Measurements from ENCODE around the gene TMEM43. TPM values are rescaled to one million over a fixed set of nuclear protein-coding genes. Genes with fewer than 3 reads are reported as not detected.

Gene TMEM43
- total and polyA plus RNA-seq, 2 of the 8 experiments (the other 6 are each of a cell fraction or from before 2014, with no cell fraction given): 27.0 to 33.7 TPM

DNA sequence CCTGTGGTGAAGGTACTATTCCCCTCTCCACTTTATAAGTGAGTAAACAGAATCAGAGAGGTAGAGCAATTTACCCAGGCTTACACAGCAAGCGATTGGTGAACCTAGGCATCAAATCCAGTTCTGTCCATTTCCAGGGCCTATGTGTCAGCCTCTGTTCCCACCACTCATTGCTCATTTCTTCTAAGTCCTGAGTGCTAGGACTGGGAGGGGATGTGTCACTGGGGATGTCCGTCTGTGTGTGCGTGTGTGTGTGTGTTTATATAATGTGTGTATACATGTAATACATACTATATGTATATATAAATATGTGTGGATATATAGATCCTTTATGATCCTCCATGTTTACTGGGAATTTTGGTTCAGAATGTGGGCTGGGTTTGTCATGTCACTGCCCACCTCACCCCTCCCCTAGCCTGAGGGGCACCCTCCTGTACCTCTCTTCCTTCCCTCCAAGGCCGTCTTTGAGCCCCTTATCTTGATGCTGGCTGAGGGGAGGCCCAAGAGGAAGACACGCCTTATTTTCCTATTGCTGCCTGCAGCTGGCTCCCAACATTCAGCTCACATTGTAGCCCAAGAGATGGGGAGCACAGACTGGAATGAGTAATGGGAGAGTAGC lies 2.1 kb downstream of the TMEM43 start:
- Histone ChIP-seq H4K20me1 (replicated peaks in 1 of 2; ENCODE audit: control insufficient read depth in 1 of 2, insufficient read depth in 2 of 2, low read length in 2 of 2) (peaks cover 2 to 15% of the 10 kb centered on the region in 2 experiments), H3K4me3 (ENCODE audit: extremely low read depth in 1 of 4, insufficient read depth in 2 of 4, low read depth in 3 of 4, low read length in 4 of 4) (no peak overlapping the region)
- TF ChIP-seq RBBP5 (IDR thresholded peaks at IDR 0.05; ENCODE audit: borderline replicate concordance, low read depth, low read length): no peak
- TF ChIP-seq EGR1 (IDR thresholded peaks at IDR 0.05; ENCODE audit: borderline replicate concordance, low read depth, low read length): no peak
- TF ChIP-seq, protein P1, sequence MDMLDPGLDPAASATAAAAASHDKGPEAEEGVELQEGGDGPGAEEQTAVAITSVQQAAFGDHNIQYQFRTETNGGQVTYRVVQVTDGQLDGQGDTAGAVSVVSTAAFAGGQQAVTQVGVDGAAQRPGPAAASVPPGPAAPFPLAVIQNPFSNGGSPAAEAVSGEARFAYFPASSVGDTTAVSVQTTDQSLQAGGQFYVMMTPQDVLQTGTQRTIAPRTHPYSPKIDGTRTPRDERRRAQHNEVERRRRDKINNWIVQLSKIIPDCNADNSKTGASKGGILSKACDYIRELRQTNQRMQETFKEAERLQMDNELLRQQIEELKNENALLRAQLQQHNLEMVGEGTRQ (IDR thresholded peaks at IDR 0.05; ENCODE audit: low read length): no peak
- no peak for TF ChIP-seq HDAC2 (IDR thresholded peaks at IDR 0.05; ENCODE audit: borderline replicate concordance in 1 of 2, low read depth in 2 of 2, low read length in 2 of 2)
- no peak for TF ChIP-seq POLR2A (IDR thresholded peaks at IDR 0.05; ENCODE audit: control extremely low read depth in 1 of 2, low read depth in 2 of 2, low read length in 2 of 2)
- TF ChIP-seq SUZ12 (IDR thresholded peaks at IDR 0.05; ENCODE audit: low read length): no peak
- TF ChIP-seq, protein P2, sequence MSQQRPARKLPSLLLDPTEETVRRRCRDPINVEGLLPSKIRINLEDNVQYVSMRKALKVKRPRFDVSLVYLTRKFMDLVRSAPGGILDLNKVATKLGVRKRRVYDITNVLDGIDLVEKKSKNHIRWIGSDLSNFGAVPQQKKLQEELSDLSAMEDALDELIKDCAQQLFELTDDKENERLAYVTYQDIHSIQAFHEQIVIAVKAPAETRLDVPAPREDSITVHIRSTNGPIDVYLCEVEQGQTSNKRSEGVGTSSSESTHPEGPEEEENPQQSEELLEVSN (IDR thresholded peaks at IDR 0.05): no peak
- no peak for TF ChIP-seq TEAD4 (IDR thresholded peaks at IDR 0.05; ENCODE audit: low read depth, low read length)
- no peak for TF ChIP-seq PHF8 (conservative IDR thresholded peaks at IDR 0.05; ENCODE audit: low read depth, low read length)
- no peak for TF ChIP-seq SIN3A (conservative IDR thresholded peaks at IDR 0.05 in 1 of 2, IDR thresholded peaks at IDR 0.05 in 1 of 2; ENCODE audit: low read depth in 1 of 2, low read length in 2 of 2)

More for the DNA sequence above, 2.1 kb downstream of the TMEM43 start:
- Histone ChIP-seq H3K79me2 (ENCODE audit: control insufficient read depth in 1 of 2, insufficient read depth in 2 of 2, low read length in 2 of 2) (peaks cover 7 to 31% of the 10 kb centered on the region in 2 experiments), H3K4me1 (replicated peaks in 1 of 4; ENCODE audit: control insufficient read depth in 3 of 4, insufficient read depth in 4 of 4, low read length in 3 of 4) (peaks cover 0 to 14% (median 10%) of the 10 kb centered on the region in 4 experiments; a peak in 6 of 7 replicates), H2BK5ac (ENCODE audit: low read depth, low read length) (no peak overlapping the region), H3K4me2 (ENCODE audit: insufficient read depth in 1 of 2, low read depth in 2 of 2, low read length in 2 of 2) (no peak overlapping the region; a peak in 1 of 4 replicates), H4K8ac (ENCODE audit: extremely low read depth, insufficient read depth, low read length) (no peak overlapping the region), H3K56ac (replicated peaks; ENCODE audit: insufficient read length, low read depth, low read length) (no peak overlapping the region), H3K18ac (ENCODE audit: extremely low read depth, low read length) (no peak overlapping the region), H3K36me3 (ENCODE audit: control insufficient read depth in 2 of 4, insufficient read depth in 4 of 4, low read length in 3 of 4) (peaks cover 8 to 23% (median 16%) of the 10 kb centered on the region in 4 experiments), H3K23ac (ENCODE audit: insufficient read length) (no peak overlapping the region), H3K27me3 (replicated peaks in 1 of 4; ENCODE audit: control insufficient read depth in 3 of 4, extremely low read depth in 1 of 4, insufficient read depth in 3 of 4, low read length in 3 of 4) (no peaks in the 10 kb centered on the region), H3K4ac (replicated peaks; ENCODE audit: insufficient read length, low read depth, low read length) (no peak overlapping the region), H4K91ac (replicated peaks; ENCODE audit: insufficient read length, low read length) (no peak overlapping the region), H3K27ac (ENCODE audit: low read depth, low read length) (no peak overlapping the region), H2BK20ac (ENCODE audit: low read length) (no peak overlapping the region), H4K5ac (ENCODE audit: insufficient read length, low read depth, low read length) (no peak overlapping the region), H3K9ac (replicated peaks in 1 of 4; ENCODE audit: extremely low read depth in 1 of 4, low read depth in 3 of 4, low read length in 3 of 4) (no peak overlapping the region), H3K23me2 (ENCODE audit: low read depth, low read length) (peaks cover 14% of the 10 kb centered on the region), H3K9me3 (ENCODE audit: insufficient read depth in 2 of 2, low read depth in 1 of 2, low read length in 1 of 2) (no peaks in the 10 kb centered on the region), H2BK12ac (ENCODE audit: low read depth, low read length) (no peak overlapping the region), H2BK15ac (ENCODE audit: low read length) (no peak overlapping the region), H3K14ac (ENCODE audit: insufficient read length) (no peak overlapping the region), H2BK120ac (replicated peaks; ENCODE audit: low read depth, low read length) (no peak overlapping the region), H3K79me1 (ENCODE audit: low read depth, low read length) (peaks cover 14% of the 10 kb centered on the region), H2AK5ac (ENCODE audit: low read depth, low read length) (no peak overlapping the region), H2AFZ (ENCODE audit: low read length) (no peak overlapping the region)
- CTCF ChIA-PET (ENCODE audit: partially characterized antibody): interaction anchor here (1.4 to 2.4 kb wide), 4 partner anchors 19 to 230 kb away, joined by 5 to 10 read pairs (median 7); no protein-coding TSS in a partner anchor
- peak in 1 of 2 experiments; percentile 29 for DNase-seq (ENCODE audit: low read depth in 1 of 2, low spot score in 2 of 2)
- POLR2A ChIA-PET (ENCODE audit: partially characterized antibody): interaction anchor here (1.5 to 3.7 kb wide), 4 partner anchors 12 to 51 kb away, joined by 3 to 32 read pairs (median 11); partner anchors contain the start of genes LSM3 and XPC
- FAIRE-seq: no peak
- 92% methylated on average over 5 of the region's 5 CpGs; no CpG with 5 or more reads in 1 of the 2 experiments for WGBS, 2 experiments (ENCODE audit: extremely low coverage in 1 of 2, insufficient coverage in 1 of 2, insufficient read length in 1 of 2, insufficient replicate concordance in 2 of 2, low coverage in 1 of 2, low lambda C conversion rate in 2 of 2, missing lambda C conversion rate in 1 of 2)
